ENCODE data around the gene FBXO3. TPM values are rescaled to one million over a fixed set of nuclear protein-coding genes. Genes with fewer than 3 reads are reported as not detected.

The FBXO3 gene
- total and polyA plus RNA-seq, 2 of the 13 experiments (the other 11 are each of a cell fraction or from before 2014, with no cell fraction given) = 20.4 to 27.6 TPM

- TF ChIP-seq SP1 (IDR thresholded peaks at IDR 0.05) (no peak), SP1 (CRISPR knock-in tag; IDR thresholded peaks at IDR 0.05) (peak; percentile 26; the same call in 1 of the 2 replicates), ZBTB10 (CRISPR knock-in tag; IDR thresholded peaks at IDR 0.05; ENCODE audit: borderline replicate concordance) (peak; percentile 18; the same call in 1 of the 2 replicates), ZNF264 (CRISPR knock-in tag; IDR thresholded peaks at IDR 0.05) (0 out of 2 replicates have a peak, but pooled peaks have one; percentile 11), HNRNPLL (IDR thresholded peaks at IDR 0.05; ENCODE audit: low read depth, low read length, poor library complexity, severe bottlenecking) (peak; percentile 66), E2F5 (CRISPR knock-in tag; conservative IDR thresholded peaks at IDR 0.05) (0 out of 2 replicates have a peak, but pooled peaks have one; percentile 35), REST (IDR thresholded peaks at IDR 0.05; ENCODE audit: borderline replicate concordance in 1 of 2, low read depth in 1 of 2, low read length in 2 of 2) (no peak), EP300 (IDR thresholded peaks at IDR 0.05; ENCODE audit: low read depth in 2 of 2, low read length in 2 of 2) (no peak), EP300 (CRISPR knock-in tag; IDR thresholded peaks at IDR 0.05; ENCODE audit: borderline replicate concordance) (no peak), TGIF2 (CRISPR knock-in tag; IDR thresholded peaks at IDR 0.05) (0 out of 2 replicates have a peak, but pooled peaks have one; percentile 63), ZBTB7B (CRISPR knock-in tag; IDR thresholded peaks at IDR 0.05) (peak; percentile 70), POLR2G (IDR thresholded peaks at IDR 0.05; ENCODE audit: low read depth, low read length) (peak; percentile 84), ZBED4 (CRISPR knock-in tag; IDR thresholded peaks at IDR 0.05; ENCODE audit: borderline replicate concordance) (peak; percentile 50; the same call in 1 of the 2 replicates), E2F2 (CRISPR knock-in tag; IDR thresholded peaks at IDR 0.05; ENCODE audit: borderline replicate concordance) (peak; percentile 75; the same call in 1 of the 2 replicates), ZNF768 (CRISPR knock-in tag; IDR thresholded peaks at IDR 0.05) (no peak; the same call in 1 of the 2 replicates)
These were observed 38.0 kb downstream of the FBXO3 start, which contains the start of gene CD59 (continued) for GRCh38 chr11:33736148-33736812.

All from HepG2 (cell line).